Large intestine (tissue), 3 donors: ENCODE data around the gene SOX1. TPM values are rescaled to one million over a fixed set of nuclear protein-coding genes. Genes with fewer than 3 reads are reported as not detected.

Experiments
- DNase-seq, 2 donors: peaks; one replicate each; pipeline versions ENCODE4 v3.0.0 to v3.0.0-alpha.2; 2013
- H3K27ac ChIP-seq: one replicate; pipeline ENCODE4 v1.5.1; 2013; ENCODE audit warnings: low read length
- H3K27me3 ChIP-seq: 2 replicates; pipeline ENCODE4 v1.6.1; 2013; ENCODE audit warnings: low read length; ENCODE audit not compliant: control insufficient read depth, insufficient read depth
- H3K36me3 ChIP-seq: 2 replicates; pipeline ENCODE4 v1.6.1; 2013; ENCODE audit warnings: low read length; ENCODE audit not compliant: control insufficient read depth, insufficient read depth
- H3K4me1 ChIP-seq: one replicate; pipeline ENCODE4 v1.6.1; 2013; ENCODE audit warnings: low read length; ENCODE audit not compliant: control insufficient read depth, insufficient read depth
- H3K4me3 ChIP-seq: one replicate; pipeline ENCODE4 v1.5.1; 2013; ENCODE audit warnings: low read length
- H3K9me3 ChIP-seq: one replicate; pipeline ENCODE4 v1.6.1; 2013; ENCODE audit warnings: mild to moderate bottlenecking, low read depth, low read length, moderate library complexity; ENCODE audit not compliant: control insufficient read depth
- WGBS: methylation state at CpG from one replicate; pipeline ENCODE4 v1.1.5; 2013; ENCODE audit warnings: low lambda C conversion rate; ENCODE audit not compliant: insufficient coverage; 5-methylcytosine and 5-hydroxymethylcytosine counted together
- polyA plus RNA-seq: library from polyadenylated mRNA; unstranded; fragments of 120-200 nt; gene quantifications from one replicate; pipeline ENCODE4 v1.2.1, GENCODE V29; 2013

SOX1 gene
- polyA plus RNA-seq, 1 donor: 0.06 TPM

DNA sequence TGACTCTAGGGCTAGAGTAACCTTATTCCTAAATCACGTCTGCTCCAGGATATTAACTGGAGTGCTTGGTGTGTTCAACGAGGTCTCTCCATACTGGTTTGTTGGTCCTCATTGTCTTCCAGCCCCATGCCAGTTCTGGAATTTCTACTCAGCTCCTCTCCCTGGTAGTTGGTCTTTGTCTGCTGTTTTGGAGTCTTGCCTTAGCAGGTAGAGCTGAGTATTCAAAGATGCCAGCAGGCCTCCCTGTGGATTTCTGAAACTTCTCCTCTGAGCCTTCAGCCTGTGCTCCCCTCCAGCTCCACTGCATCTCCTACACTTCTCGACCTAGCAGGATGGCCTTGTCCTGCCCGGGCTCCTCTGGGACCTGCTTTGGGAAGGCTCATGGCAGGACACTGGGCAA, 25.5 kb downstream of the SOX1 start:
- H3K36me3 ChIP-seq: no peaks in the 10 kb centered on the region
- no peaks in the 10 kb centered on the region for H3K4me1 ChIP-seq
- no peak for DNase-seq
- WGBS: no CpG with 5 or more reads among the region's 4 CpGs
- H3K27ac ChIP-seq: no peak overlapping the region
- no peak overlapping the region for H3K4me3 ChIP-seq
- peaks cover 44% of the 10 kb centered on the region for H3K27me3 ChIP-seq
- H3K9me3 ChIP-seq: no peaks in the 10 kb centered on the region

DNA sequence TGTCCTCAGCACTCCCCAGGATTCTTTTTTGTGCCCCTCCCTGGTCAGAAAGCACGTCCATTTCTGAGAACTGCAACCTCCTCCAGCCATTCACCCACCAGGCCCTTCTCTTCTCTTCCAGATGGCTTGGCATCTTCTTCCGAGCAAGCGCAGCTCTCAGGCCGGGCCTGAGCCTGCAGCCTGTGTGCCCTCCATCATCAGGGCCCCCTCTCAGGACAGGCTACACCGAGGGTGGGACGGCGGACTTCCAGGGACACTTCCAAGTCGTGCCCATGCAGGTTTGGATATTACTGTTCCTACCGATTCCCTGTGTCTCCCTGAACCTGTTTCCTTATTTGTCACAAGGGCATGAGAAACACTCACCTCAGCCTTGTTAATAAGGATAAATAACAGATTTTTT, 28.4 kb downstream of the SOX1 start:
- DNase-seq: no peak
- H3K27ac ChIP-seq: no peak overlapping the region
- H3K4me3 ChIP-seq: no peak overlapping the region
- no CpG with 5 or more reads among the region's 9 CpGs for WGBS
- H3K36me3 ChIP-seq: no peaks in the 10 kb centered on the region
- no peaks in the 10 kb centered on the region for H3K4me1 ChIP-seq
- no peaks in the 10 kb centered on the region for H3K9me3 ChIP-seq
- peaks cover 48% of the 10 kb centered on the region for H3K27me3 ChIP-seq

DNA sequence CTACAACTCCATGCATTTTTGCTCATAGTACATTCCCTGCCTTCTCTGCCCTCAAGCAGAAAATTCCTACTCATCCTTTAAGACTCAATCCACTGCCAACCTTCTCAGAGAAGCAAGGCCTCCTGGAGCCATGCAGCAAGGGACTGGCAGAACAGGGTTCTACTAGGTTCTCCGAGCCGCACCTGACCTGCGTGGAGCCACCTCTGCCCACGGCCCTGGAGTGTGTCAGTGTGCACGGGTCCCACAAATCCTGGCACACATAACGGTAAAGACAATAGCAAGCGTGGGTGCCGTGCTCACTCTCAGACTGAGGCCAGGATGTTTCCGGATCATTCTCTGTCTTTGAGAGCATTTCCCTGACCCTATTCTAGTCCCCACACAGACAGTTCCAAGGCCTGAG, 30.0 kb downstream of the SOX1 start:
- Histone ChIP-seq H3K4me3 (no peak overlapping the region), H3K9me3 (no peaks in the 10 kb centered on the region), H3K27me3 (peaks cover 59% of the 10 kb centered on the region), H3K36me3 (no peaks in the 10 kb centered on the region), H3K4me1 (no peaks in the 10 kb centered on the region), H3K27ac (no peak overlapping the region)
- no CpG with 5 or more reads among the region's 9 CpGs for WGBS
- no peak for DNase-seq

DNA sequence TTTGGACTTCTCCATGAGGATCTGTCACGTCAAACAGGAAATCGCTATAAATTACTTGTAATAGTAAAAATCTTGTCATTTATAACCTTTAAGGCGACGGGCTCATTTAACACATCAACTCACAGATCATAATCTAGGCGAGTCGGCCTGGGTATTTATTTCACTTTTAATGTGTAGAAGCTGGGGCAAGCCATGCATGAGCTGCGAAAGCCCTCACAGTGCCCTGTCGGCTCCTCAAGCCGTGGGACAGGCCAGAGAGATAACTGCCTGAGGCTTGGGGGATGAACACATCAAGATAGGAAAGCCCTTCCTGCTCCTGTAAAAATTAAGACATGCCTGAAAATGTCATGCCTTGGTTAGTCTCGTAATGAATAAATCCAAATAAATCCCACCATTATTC, 30.8 kb downstream of the SOX1 start:
- no peaks in the 10 kb centered on the region for H3K36me3 ChIP-seq
- no peaks in the 10 kb centered on the region for H3K4me1 ChIP-seq
- H3K27me3 ChIP-seq: peaks cover 64% of the 10 kb centered on the region
- no peak for DNase-seq
- H3K9me3 ChIP-seq: no peaks in the 10 kb centered on the region
- H3K27ac ChIP-seq: no peak overlapping the region
- no peak overlapping the region for H3K4me3 ChIP-seq
- WGBS: 80% methylated on average over 2 of the region's 10 CpGs

DNA sequence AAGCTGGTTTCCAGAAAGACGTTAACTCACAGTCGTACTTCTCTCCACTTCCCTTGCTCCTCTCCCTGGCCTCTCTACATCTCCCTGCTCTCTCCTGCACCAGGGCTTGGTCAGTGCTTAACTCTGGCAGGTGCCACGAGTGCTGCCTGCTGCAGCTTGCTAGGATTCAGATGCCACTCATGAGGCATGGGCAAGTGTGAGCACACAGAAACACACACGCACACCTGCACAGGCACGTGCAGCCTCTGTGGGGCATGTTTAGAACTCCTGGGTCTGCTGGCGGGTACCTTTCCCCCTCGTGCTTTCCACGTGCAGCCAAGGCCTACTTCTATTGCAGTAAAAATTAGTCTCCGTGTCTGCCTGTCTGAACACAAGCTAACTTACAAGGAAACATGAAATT, 31.8 kb downstream of the SOX1 start:
- Histone ChIP-seq H3K4me3 (no peak overlapping the region), H3K36me3 (no peaks in the 10 kb centered on the region), H3K4me1 (no peaks in the 10 kb centered on the region), H3K27me3 (peaks cover 66% of the 10 kb centered on the region), H3K9me3 (no peaks in the 10 kb centered on the region), H3K27ac (no peak overlapping the region)
- DNase-seq: no peak
- 67% methylated on average over 3 of the region's 9 CpGs for WGBS

DNA sequence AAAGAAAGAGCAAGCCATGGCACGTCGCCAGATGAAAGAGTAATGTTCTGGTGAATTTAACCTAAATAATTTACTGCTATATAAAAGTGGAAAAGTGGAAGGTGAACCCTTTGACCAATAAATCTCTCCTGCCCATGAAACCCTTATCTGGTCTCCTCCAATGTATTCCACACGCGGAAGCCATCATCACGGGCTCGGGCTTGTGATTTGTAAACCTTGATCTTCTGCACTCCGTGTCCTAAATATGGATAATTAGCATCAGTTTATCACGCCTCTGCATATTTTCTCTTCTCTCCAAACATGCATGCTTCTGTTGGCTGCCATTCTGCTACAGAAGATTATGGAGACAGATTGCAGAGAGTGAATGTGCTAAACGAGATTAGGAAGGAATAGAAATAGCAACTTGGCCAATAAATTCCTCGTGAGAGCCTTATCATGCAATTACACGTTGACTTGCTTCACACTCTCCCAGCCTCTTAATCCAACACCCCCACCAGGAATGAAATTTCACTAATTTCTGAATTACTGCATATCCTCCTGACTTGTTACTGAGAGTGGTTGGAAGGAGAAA, 34.5 kb downstream of the SOX1 start:
- no peaks in the 10 kb centered on the region for H3K36me3 ChIP-seq
- no peaks in the 10 kb centered on the region for H3K4me1 ChIP-seq
- peaks cover 3% of the 10 kb centered on the region for H3K9me3 ChIP-seq
- DNase-seq: no peak
- H3K4me3 ChIP-seq: no peak overlapping the region
- no peak overlapping the region for H3K27ac ChIP-seq
- no CpG with 5 or more reads among the region's 11 CpGs for WGBS
- peaks cover 76% of the 10 kb centered on the region for H3K27me3 ChIP-seq

DNA sequence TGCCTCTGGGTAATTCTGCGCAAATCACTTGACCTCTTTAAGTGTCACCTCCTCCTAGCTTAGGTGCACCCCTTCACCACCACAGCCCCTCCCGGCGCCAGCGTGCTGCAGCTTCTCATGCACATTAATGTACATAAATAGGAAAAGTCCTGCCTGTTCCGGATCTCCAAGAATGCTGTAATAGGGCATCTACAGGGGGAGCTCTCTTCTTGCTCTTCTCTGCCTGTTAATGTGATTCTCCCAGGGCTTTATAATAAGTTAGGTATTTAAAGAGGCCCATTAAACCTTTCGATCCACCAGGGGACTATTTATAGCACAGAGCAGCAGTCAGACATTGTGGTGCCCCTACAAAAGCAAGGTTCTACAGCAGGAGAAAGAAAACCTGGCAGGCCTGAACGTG, 35.3 kb downstream of the SOX1 start:
- DNase-seq: peak in 1 of 2 donors; percentile 32
- WGBS: 17% methylated on average over 1 of the region's 7 CpGs
- Histone ChIP-seq H3K9me3 (peaks cover 3% of the 10 kb centered on the region), H3K4me3 (no peak overlapping the region), H3K27me3 (peaks cover 82% of the 10 kb centered on the region), H3K4me1 (no peaks in the 10 kb centered on the region), H3K27ac (no peak overlapping the region), H3K36me3 (no peaks in the 10 kb centered on the region)

DNA sequence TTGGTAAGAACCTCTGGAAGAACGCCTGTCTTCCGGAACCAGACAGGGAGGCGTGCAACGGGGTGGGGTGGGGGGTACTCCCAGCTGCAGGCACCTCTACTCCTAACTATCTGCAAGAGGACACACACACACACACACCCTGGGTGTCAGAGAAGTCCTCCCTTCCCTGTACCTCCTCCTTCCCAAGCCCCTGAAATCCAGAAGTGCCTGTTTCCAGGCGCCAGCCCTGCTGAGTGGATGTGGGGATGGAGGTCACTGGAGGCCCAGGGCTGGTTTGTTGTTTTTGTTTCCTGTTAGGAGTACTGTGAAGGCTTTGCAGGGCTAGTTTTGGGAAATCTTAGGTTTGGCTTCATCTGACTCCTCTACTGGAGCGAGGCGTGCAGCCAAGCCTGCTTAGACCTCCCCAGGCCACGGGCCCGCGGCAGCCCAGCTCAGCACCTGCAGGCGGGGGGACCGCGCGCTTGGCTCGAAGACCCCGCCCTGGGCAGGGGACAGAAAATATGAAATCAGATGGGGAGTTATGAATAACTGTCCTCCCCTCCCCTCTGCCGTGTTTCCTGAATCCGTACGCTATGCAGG, 36.4 kb downstream of the SOX1 start:
- Histone ChIP-seq H3K4me3 (no peak overlapping the region), H3K4me1 (no peaks in the 10 kb centered on the region), H3K36me3 (no peaks in the 10 kb centered on the region), H3K9me3 (peaks cover 3% of the 10 kb centered on the region), H3K27me3 (peaks cover 85% of the 10 kb centered on the region), H3K27ac (no peak overlapping the region)
- no CpG with 5 or more reads among the region's 19 CpGs for WGBS
- DNase-seq: no peak

DNA sequence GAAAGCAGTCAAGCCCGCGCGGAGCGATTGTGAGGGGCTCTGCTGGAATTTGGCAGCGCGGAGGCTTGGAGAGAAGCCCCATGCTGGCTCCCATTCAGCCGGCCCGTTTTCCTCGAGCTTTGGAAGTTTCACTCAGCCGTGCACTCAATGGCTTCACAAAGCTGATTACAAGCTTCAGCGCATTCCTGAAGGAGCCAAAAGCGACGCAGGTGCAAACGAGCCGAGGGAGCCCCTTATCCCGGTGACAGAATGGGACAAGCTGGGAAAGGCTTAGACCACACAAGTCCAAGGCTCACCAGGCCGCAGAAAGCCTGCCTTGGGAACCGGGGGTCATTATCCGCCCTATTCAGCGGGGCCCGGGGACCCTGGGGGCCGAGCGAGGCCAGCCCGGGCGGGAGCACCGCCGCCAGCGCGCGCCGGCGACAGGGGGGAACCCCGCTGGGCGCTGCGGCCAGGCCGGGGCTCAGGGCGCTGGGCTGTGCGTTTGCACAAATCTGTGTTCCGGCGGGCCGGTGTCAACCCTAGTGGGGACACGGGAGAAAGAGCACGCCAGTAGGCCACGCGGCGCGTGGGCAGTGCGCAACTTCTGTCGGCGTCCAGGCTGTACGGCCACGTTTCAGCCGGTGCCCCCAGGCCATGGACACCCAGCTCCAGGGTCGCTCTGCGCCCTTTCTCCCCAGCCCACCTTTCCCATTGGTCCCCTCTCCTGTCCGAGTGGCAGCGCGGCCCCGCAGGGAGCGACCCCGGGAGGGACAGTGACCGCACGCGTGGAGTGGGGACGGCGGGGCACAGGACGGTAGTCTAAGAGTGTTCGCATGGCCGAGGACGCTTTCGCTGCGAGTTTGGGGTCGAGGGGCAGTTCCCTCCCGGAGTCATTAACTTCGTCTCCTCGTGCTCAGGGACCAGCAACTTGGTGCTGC, 37.3 kb downstream of the SOX1 start:
- no peaks in the 10 kb centered on the region for H3K4me1 ChIP-seq
- no peaks in the 10 kb centered on the region for H3K36me3 ChIP-seq
- H3K4me3 ChIP-seq: no peak overlapping the region
- peaks cover 88% of the 10 kb centered on the region for H3K27me3 ChIP-seq
- DNase-seq: no peak
- H3K9me3 ChIP-seq: peaks cover 3% of the 10 kb centered on the region
- WGBS: no CpG with 5 or more reads among the region's 76 CpGs
- H3K27ac ChIP-seq: no peak overlapping the region

DNA sequence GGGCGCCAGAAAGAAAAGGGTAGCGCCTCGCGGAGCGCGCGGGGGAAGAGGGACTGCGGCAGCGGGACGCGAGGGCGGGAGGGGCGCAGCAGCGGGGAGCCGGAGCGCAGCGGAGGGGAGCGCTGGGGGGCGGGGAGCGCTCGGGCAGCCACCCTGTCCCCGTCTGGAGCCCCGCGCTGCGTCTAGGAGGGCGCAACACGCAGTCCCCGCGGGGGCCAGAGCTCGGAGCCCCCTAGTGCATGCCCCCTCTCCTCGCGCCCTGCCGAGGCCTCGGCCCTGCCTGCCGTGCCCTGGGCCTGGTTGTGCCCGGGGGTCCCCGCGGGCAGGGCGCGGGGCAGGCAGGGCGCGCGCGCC, 37.9 kb downstream of the SOX1 start:
- Histone ChIP-seq H3K4me1 (no peaks in the 10 kb centered on the region), H3K9me3 (peaks cover 3% of the 10 kb centered on the region), H3K27me3 (peaks cover 94% of the 10 kb centered on the region), H3K4me3 (no peak overlapping the region), H3K36me3 (no peaks in the 10 kb centered on the region), H3K27ac (no peak overlapping the region)
- no CpG with 5 or more reads among the region's 44 CpGs for WGBS
- no peak for DNase-seq
